Measurements from ENCODE around the gene KRT72. TPM values are rescaled to one million over a fixed set of nuclear protein-coding genes. Genes with fewer than 3 reads are reported as not detected.

KRT72 gene
- total and polyA plus RNA-seq, 2 donors (not counting 3 experiments of a cell fraction or from before 2014, with no cell fraction given), result not detected

GRCh38 chr12:52551216-52551865, 49.9 kb downstream of the KRT72 start:
- Histone ChIP-seq H3K79me2 (ENCODE audit: control insufficient read depth, insufficient read depth, low read length) (no peaks in the 10 kb centered on the region), H3K9me3 (replicated peaks; ENCODE audit: control insufficient read depth, insufficient read depth, low read length) (no peaks in the 10 kb centered on the region), H3K27ac (ENCODE audit: insufficient read depth, low read depth, low read length) (no peak overlapping the region), H3K27me3 (ENCODE audit: control insufficient read depth in 2 of 2, insufficient read depth in 2 of 2, low read length in 2 of 2) (peaks cover 0 to 5% of the 10 kb centered on the region in 2 experiments), H3K9ac (replicated peaks; ENCODE audit: extremely low read depth, insufficient read depth, low read length) (no peak overlapping the region), H3K9me1 (replicated peaks; ENCODE audit: control insufficient read depth, extremely low read depth, insufficient read depth, low read length) (no peaks in the 10 kb centered on the region), H3K4me1 (ENCODE audit: control insufficient read depth, extremely low read depth, insufficient read depth, low read length) (no peaks in the 10 kb centered on the region), H3K4me2 (ENCODE audit: insufficient read depth, low read length) (no peak overlapping the region), H3K36me3 (ENCODE audit: control insufficient read depth in 2 of 2, extremely low read depth in 1 of 2, insufficient read depth in 2 of 2, low read length in 2 of 2) (no peaks in the 10 kb centered on the region), H4K20me1 (replicated peaks; ENCODE audit: control insufficient read depth, extremely low read depth, insufficient read depth, low read length) (no peaks in the 10 kb centered on the region), H2AFZ (ENCODE audit: low read depth, low read length) (no peak overlapping the region), H3K4me3 (replicated peaks in 1 of 3; ENCODE audit: insufficient read depth in 1 of 3, low read depth in 1 of 3, low read length in 3 of 3) (no peak overlapping the region)
- dilution Hi-C loops (cut with MboI; ENCODE audit: extremely low pct_ligation_motif_present, low sequenced_read_pairs) (no loop called here), intact Hi-C loops (cut with micrococcal nuclease) (no loop called here)
- no TSS peak for BruUV-seq (replicated peaks)
- ChIA-PET POLR2A (no interaction called here), CTCF (no interaction called here)
- no peak for DNase-seq (ENCODE audit: low read depth, low spot score)
- FAIRE-seq, result no peak
- TF ChIP-seq POLR2A (IDR thresholded peaks at IDR 0.05; ENCODE audit: low read depth, low read length), result no peak
- TF ChIP-seq GATA2 (IDR thresholded peaks at IDR 0.05; ENCODE audit: insufficient read depth, insufficient read length, low read depth, low read length), result no peak

- H3K9me3 ChIP-seq (replicated peaks; ENCODE audit: control insufficient read depth, insufficient read depth, low read length), result no peaks in the 10 kb centered on the region
- no peaks in the 10 kb centered on the region for H3K9me1 ChIP-seq (replicated peaks; ENCODE audit: control insufficient read depth, extremely low read depth, insufficient read depth, low read length)
- H3K4me2 ChIP-seq (ENCODE audit: insufficient read depth, low read length), result no peak overlapping the region
- no peak for DNase-seq (ENCODE audit: low read depth, low spot score)
- FAIRE-seq, result no peak
- H4K20me1 ChIP-seq (replicated peaks; ENCODE audit: control insufficient read depth, extremely low read depth, insufficient read depth, low read length), result no peaks in the 10 kb centered on the region
- H3K27me3 ChIP-seq (ENCODE audit: control insufficient read depth in 2 of 2, insufficient read depth in 2 of 2, low read length in 2 of 2), result no peaks in the 10 kb centered on the region
- no TSS peak for BruUV-seq (replicated peaks)
- no peak overlapping the region for H2AFZ ChIP-seq (ENCODE audit: low read depth, low read length)
- dilution Hi-C loops (cut with MboI; ENCODE audit: extremely low pct_ligation_motif_present, low sequenced_read_pairs) (no loop called here), intact Hi-C loops (cut with micrococcal nuclease) (no loop called here)
- TF ChIP-seq FOS (IDR thresholded peaks at IDR 0.05; ENCODE audit: borderline replicate concordance, insufficient read depth, low read length), result no peak
- no peak for TF ChIP-seq MAX (IDR thresholded peaks at IDR 0.05; ENCODE audit: insufficient read depth, insufficient read length)
- no peak for TF ChIP-seq JUN (IDR thresholded peaks at IDR 0.05; ENCODE audit: borderline replicate concordance, insufficient read depth, insufficient read length, low read depth)
- no peak for TF ChIP-seq CTCF (IDR thresholded peaks at IDR 0.05; ENCODE audit: extremely low read depth in 1 of 2, insufficient read depth in 1 of 2, low read depth in 1 of 2, low read length in 2 of 2)
- TF ChIP-seq MYC (IDR thresholded peaks at IDR 0.05; ENCODE audit: low read depth, low read length), result no peak
- TF ChIP-seq GATA2 (IDR thresholded peaks at IDR 0.05; ENCODE audit: insufficient read depth, insufficient read length, low read depth, low read length), result no peak
- TF ChIP-seq EZH2 (IDR thresholded peaks at IDR 0.05; ENCODE audit: borderline replicate concordance, low read depth, low read length, severe bottlenecking), result no peak
- no peak for TF ChIP-seq POLR2AphosphoS5 (IDR thresholded peaks at IDR 0.05; ENCODE audit: insufficient read depth, low read depth, low read length)
- no peak for TF ChIP-seq POLR2A (IDR thresholded peaks at IDR 0.05; ENCODE audit: low read depth, low read length)
- no peak overlapping the region for H3K4me3 ChIP-seq (replicated peaks in 1 of 3; ENCODE audit: insufficient read depth in 1 of 3, low read depth in 1 of 3, low read length in 3 of 3)
- no peaks in the 10 kb centered on the region for H3K79me2 ChIP-seq (ENCODE audit: control insufficient read depth, insufficient read depth, low read length)
- CTCF ChIA-PET, result no interaction called here
- no peaks in the 10 kb centered on the region for H3K36me3 ChIP-seq (ENCODE audit: control insufficient read depth in 2 of 2, extremely low read depth in 1 of 2, insufficient read depth in 2 of 2, low read length in 2 of 2)
- H3K27ac ChIP-seq (ENCODE audit: insufficient read depth, low read depth, low read length), result no peak overlapping the region
- no peak overlapping the region for H3K9ac ChIP-seq (replicated peaks; ENCODE audit: extremely low read depth, insufficient read depth, low read length)
- POLR2A ChIA-PET, result no interaction called here
- no peaks in the 10 kb centered on the region for H3K4me1 ChIP-seq (ENCODE audit: control insufficient read depth, extremely low read depth, insufficient read depth, low read length)
Measured at GRCh38 chr12:52546126-52546525, 55.1 kb downstream of the KRT72 start.
